T-helper 22 cell (primary cell): ENCODE data around the gene TNFAIP2.

Experiments
- DNase-seq: peaks from one replicate; pipeline ENCODE4 v3.0.0-alpha.2; 2020; ENCODE audit warnings: low read depth

Gene TNFAIP2, protein sequence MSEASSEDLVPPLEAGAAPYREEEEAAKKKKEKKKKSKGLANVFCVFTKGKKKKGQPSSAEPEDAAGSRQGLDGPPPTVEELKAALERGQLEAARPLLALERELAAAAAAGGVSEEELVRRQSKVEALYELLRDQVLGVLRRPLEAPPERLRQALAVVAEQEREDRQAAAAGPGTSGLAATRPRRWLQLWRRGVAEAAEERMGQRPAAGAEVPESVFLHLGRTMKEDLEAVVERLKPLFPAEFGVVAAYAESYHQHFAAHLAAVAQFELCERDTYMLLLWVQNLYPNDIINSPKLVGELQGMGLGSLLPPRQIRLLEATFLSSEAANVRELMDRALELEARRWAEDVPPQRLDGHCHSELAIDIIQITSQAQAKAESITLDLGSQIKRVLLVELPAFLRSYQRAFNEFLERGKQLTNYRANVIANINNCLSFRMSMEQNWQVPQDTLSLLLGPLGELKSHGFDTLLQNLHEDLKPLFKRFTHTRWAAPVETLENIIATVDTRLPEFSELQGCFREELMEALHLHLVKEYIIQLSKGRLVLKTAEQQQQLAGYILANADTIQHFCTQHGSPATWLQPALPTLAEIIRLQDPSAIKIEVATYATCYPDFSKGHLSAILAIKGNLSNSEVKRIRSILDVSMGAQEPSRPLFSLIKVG

DNA sequence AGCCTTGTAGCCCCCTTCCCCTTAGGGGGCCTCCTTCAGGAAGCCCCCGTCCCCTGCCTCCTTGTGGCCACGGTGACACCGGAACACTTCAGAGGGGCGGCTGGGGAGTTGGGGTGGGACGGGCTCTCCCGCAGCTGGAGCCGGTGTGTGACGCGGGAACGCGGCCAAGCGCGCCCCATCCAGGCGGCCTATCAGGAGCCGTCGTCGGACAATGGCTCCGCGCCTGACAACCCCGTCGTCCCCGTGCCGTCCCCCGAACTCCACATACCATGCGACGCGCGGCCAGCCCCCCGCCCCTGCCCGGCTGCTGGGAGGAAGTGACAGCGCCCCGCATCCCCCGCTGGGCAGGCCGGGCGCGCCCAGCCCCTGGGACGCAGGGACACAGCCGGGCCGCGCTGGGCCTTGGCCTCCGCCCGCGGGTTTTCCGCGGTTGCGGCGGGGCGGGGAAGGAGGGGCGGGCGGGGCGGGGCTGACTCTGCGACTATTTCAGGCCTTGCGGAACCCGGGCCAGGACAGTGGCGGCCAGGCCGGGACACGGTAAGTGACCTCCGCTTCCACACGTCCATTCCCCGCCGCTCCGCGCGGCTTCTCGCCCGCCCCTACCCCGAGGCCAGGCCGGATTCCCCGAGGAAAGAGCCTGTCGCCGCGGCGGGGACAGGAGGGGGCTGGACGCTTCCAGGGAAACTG lies at the start of gene TNFAIP2:
Gene TNFAIP2 (plus strand): TSS at position 515 of the 687 bp plus-strand sequence. CDS start 2,997 bp downstream, outside the sequence.
- DNase-seq: no peak

DNA sequence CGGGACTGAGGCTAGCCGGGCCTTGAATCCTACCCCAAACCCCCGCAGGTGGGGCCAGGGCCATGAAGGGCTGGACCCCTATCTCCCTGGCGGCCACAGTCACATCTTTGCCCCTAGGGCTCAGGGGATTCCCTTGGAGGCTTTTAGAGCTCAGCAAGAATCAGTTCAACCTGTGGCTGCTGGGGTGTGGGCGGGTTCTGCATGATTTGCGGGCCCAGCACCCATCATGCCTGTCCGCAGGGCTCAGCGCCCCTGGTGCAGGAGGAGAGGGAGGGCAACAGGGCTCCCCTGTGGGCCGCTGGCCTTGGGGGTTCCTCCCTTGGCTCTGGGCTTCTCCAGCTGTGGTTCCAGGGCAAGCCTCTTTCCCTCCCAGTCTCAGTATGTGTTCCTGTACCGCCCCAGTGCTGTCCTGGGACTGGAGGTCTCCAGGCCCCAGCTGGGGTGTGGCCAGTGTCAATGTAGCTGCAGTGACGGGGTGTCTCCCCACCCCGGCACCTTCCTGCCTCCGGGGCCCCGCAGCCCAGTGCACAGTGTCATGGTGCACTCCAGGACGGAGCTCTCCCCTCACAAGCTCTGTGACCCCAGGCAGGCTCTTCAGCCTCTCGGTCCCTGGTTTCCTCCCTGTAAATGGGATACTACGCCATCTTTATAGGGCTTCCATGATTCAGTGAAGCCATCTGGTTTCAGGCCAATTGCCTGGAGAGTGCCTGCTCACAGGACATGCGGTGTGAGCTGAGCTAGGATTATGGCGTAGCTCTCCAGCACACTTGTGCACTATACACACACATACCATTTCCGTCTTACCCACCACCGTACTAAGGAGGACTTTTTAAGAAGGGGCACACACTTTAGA lies 49.2 kb upstream of the TNFAIP2 start:
- DNase-seq: no peak

DNA sequence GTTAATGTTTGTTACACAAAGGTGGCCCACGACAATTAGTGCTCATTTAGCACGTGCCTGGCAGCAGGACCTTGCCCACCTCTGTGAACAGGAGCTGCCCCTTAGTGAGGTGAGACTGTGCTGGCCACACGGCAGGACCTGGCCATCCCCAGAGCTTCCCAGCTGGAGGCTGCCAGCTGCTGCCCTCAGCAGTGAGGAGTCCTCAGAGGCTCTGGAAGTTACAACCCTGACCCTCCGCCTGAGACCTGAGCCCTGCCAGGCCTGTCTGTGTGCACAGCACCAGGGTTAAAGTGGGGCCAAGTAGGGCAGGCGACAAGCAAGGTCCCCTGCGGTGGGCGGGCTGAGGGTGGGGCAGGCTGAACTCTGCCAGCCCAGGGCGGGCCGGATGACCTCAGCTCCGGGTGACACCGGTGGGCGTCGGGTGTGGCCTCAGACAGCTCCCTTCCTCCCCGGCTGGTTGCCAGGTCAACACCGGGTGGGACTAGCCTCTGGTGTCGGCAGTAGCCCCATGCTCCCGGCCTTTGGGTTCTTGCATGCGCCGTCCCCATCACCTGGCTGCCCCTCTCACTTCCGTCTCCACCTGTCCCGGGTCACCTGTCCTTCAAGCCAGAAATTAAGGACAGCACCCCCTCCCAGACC lies 48.4 kb upstream of the TNFAIP2 start:
- no peak for DNase-seq

DNA sequence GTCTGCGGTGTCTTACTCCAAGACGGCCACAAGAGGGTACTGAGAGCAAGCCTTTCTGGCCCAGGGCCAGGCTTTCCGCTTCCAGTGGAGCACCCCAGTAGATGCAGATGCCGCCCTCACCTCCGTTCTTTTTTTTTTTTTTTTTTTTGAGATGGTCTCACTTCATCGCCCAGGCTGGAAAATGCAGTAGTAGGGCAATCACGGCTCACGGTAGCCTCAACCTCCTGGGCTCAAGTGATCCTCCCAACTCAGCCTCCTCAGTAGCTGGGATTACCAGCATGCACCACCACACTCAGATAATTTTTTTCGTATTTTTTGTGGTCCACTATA lies 44.9 kb upstream of the TNFAIP2 start:
- DNase-seq: peak; percentile 61

DNA sequence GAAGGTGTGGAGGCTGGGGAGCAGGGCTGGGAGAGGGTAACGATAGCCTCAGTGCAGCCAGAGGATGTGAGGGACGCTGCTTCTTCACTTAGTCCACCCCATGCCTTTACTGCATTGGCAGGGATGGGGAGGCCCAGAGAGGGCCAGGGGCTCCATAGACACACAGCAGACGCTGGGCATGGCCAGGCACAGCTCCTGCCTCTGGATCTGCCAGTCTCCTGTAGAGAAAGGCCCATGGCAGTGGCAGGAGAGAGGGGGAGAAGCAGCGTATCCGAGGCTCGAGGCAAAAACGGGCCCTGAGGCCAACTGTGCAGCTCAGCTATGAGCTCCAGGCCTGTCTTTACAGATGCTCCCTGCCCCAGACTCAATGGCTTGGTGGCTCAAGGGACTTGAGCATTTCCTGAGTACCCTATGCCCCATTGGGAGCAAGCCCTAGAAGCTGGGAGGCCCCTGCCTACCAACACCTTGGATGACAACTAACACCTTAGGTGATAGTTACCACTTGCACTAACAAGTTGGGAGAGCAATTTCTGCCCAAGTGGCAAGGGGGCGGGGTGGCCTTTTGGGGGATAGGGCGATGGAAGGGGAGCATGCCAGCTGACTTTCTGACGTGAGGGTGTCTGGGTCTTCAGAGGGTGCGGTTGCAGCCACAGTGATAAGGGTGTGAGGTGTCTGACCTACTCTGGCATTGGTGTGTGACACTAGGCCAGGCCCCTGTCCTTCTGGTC lies 44.2 kb upstream of the TNFAIP2 start:
- DNase-seq: no peak

DNA sequence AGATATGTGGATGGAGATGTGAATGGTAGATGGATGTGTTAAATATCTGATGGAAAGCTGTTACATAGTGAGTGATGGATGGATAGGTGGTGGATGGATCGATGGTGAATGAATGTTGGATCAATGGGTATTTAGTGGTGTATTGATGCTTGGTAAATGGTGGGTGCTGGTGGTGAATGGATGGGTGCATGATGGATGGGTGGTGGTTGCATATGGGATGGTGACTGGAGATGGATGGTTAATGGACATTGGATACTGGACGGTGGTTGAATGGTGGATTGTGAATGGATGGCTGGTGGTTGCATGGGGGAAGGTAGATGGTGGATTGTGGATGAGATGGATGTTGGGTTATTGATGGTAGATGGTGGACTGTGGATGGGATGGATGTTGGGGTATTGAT lies 41.3 kb upstream of the TNFAIP2 start:
- DNase-seq: no peak

DNA sequence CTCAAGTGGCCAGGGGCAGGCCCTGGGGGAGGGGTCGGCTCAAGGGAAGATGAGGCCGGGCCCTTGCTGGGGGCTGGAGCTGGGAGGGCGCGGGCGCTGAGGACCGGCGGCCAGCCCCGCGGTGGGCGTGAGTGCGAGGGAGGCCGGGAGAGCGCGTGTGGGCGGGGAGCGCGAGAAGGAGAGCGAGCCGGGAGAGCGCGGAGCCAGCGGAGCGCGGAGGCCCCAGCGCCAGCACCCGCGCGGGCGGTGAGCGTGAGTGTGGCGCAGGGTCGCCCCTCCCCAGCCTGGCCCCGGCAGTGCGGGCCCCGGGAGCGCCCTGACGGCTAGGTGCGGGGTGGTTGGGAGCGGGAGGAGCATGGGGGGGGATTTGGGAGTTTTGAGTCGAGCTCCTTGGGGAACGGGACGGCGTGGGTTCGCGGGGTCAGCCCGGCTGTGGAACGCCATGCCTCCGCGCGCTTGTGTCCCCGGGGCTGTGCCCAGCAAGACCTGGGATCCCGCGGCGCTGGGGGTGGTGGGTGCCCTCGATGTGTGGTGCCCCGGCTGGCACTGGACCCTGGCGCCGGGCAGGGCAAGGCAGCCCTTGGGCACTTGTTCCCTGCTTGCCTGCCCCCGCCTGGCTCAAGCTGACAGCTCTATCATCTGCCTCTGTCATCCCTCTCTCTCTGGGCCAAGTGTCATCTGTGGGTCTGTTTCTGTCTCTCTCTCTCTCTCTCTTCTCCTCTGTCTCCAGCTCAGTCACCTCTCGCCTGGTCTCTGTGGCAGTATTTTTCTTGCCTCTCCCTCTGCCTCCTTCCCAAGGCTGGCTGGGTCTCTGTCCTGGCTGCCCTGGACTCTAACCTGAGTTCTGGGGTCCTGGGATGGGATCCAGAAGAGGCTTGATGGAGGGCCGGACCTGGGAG lies 39.0 kb upstream of the TNFAIP2 start, which contains the start of gene LBHD2:
Gene LBHD2 (plus strand): TSS at position 190 of the 899 bp plus-strand sequence. CDS start 1,803 bp downstream, outside the sequence.
- DNase-seq: no peak

DNA sequence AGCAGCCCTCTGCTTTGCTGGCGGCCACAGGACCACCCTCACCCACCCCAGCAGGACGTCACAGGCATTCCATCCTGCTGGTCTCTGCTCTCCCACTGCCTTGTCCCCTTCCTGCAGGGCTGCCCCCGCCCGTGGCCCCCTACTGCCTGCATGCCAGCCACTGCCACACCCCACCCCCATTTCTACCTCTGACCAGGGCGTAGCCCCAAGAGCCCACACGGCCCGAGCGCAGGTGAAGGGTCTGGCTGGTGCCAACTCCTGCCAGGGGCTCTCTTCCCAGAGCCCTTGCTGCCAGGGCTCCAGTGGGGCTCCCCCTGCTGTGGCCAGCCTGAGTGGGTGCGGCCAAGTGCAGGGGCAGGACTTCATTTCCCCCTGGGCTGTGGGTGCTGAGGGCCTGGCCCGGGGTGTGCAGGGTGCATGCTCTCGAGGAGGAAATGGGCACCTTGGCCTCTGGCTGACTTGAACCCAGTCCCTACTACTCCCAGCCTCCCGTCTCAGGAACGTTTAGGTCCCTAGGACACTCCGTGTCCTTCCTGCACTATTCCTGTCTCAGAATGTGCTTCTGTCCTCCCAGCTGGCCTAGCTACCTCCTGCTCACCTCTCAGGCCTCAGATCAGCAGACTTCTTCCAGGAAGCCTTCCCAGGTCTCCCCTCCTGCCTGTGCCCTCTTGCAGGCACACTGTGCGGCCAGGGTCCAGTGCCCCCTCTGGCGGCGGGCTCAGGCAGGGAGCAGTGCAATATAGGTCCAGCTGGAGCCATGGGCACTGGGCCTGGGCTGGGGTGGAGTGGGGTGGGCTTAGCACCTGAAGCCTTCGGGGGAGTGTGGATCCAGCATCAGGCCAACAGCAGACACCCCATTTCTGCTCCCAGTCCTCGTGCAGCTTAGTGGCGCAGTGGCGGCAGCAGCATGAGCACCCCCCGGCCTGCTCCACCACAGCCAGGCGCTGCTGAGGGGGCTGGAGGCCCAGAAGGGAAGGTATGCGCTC lies 37.9 kb upstream of the TNFAIP2 start:
- DNase-seq: no peak

DNA sequence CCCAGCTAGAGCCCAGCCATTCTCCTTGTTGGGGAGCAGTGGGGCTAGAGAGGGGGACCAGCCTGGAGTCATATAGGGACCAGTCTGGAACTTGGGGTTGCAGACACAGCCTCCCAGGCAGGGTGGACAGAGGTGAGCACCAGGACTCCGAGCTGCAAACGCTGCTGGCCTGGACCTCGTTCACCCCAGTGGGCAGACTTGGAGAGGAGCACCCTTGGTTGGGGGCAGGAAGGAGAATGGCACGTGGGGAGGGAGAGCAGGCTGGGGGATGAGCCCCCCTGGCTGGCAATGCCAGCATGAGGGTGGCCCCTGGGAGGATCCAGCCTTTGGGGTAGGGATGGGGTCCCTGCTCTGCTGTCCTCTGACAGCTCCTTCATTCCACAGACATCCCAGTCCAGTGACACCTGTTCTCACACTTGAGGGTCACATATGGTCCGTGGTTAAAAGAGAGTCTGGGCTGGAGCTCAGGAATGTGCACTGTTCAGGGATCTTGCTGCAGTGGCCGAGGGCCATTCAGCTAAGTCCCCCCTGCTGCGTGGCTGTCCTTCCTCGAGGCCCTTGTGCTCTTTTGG lies 36.4 kb upstream of the TNFAIP2 start:
- DNase-seq: no peak

DNA sequence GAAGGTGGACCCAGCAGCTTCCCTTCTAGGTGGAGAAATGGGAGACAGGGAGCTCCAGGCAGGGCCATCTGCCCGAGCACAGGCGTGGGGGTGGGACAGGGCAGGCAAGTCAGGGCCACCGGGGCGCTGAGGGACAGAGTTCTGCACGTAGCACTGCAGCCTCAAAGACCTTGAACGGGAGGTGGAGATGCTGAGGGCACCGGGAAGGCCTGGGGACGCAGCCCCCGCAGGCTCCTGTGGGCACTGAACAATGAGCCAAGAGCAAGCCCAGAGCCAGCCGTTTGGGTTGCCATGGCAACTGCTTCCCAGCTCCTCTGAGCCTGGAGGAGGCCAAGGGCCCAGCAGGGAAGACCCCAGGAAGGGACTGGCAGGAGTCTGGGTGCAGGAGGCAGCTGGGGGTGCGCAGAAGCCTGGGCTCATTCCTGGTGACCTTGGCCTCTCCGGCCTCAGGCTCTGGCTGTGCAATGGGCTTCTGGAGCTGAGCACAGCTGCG lies 35.9 kb upstream of the TNFAIP2 start:
- DNase-seq: no peak

DNA sequence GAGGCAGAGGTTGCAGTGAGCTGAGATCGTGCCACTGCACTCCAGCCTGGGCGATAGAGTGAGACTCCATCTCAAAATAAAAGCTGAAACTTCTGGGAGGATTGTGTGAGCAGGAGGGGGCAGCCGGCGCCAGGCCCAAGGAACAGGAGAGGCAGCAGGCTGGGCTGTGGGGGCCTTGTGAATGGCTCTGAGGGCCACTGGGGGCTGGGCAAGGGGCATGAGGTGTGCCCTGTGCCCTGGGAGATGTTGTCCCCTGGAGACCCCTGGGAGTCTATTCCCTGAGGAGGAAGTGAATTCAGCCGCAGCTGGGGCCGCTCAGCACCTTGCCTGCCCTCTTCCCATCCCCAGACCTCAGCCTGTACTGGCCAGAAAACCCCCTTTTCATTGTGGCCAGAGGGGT lies 34.3 kb upstream of the TNFAIP2 start:
- no peak for DNase-seq

DNA sequence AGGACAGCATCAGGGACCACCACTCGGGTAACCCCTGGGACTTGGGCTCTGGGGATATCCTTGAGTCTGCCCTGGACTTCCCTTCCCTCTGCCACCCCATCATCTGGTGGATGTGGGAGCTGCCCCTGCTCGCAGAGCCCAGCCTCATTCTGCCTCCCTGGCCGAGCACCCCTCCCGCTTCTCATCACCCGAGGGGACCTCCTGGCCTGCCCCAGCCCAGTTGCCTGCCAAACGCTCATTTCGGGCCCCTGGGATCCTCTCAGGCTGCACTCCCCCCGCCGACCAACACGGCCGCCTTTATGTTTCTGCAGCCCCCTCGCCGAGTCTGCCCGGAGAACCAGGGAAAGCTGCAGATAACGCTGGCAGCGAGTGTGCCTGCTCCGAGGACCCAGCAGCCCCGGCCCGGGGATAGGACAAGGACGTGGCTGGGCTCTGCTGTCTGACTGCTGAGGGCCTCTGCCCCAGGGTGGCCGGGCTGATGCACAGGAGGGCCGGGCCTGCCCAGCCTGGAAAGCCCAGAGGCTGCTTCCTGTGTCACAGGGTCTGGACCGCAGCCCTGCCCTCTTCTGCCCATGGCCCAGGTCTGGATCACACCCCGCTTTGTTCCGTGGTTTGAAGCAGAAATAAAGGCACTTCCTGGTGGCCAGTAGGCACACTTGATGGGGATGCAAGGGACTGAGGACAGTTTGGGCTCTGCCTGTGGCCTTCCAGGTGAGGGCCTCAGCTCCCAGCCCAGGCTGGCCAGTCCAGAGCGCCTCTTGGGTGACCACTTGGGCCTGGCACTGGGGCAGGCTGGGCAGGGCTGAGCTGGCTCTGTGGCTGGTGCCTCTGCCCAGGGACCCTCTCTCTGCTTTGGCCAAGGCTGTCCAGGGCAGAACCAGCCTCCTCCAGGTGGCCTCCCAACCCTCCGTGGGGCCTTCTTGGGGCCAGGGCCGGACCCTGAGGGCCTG lies 33.6 kb upstream of the TNFAIP2 start:
- DNase-seq: no peak

DNA sequence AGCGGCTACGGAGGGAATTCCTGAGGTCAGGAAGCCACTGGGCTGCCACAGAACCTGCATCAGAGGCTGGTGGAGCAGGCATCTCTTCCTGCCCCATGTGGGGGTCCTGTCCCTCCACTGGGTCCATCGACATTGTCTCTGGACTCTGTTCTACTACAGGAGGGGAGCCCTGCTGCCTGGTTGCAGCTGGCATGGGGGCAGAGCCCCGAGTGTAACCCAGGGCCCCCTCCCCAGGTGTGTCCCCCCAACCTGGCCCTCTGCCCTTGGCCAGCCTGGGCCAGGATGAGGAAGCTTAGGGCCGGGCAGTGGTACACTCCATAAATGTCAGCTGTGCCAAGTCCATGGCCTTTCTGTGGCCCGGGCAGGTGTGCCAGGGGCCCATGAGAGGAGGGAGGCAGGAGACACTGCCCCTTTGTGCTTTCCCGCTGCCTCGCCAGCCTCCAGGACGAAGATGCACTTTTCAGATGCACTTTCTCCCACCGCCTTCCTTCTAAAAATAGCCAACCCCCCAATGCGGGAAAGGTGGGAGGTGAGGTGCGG lies 32.7 kb upstream of the TNFAIP2 start:
- no peak for DNase-seq

DNA sequence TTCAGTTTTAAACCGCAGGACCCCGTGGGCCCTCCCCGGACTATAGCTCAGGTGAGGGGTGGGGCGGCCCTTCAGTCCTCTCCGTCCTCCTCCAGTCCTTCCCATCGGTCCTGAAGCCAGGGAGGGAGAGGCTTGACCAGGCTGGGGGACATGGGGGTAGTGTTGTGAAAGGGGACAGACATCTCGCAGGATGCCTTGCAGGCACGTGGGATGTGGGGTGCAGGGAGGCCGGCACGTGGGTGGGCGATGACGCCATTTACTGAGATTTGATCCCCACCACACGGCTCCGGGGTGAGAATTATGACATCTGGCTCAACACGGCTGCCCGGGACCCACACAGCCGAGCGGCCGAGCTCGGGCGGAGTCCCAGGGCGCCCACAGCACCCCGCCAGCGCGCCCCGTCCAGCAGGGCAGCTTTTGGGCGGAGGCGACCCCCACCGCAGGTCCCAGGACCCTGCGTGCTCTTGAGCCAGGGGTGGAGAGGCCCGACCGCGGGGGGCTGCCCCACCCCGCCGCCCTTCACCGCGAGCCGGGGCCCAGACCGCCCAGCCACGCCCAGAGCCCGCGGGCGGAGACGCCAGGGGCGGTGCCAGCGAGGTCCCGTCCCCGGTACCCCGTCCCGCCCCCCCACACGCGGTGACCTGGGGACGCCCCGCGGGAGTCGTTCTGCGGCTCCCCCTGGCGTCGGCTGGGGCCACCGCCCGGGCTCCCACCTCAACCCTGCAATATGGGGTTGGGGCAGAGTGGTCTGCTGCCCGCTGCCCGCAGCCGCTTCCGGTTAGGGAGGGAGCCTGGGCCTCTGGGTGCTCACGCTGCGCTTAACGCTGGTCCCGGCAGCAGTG lies 32.0 kb upstream of the TNFAIP2 start:
- peak; percentile 69 for DNase-seq

DNA sequence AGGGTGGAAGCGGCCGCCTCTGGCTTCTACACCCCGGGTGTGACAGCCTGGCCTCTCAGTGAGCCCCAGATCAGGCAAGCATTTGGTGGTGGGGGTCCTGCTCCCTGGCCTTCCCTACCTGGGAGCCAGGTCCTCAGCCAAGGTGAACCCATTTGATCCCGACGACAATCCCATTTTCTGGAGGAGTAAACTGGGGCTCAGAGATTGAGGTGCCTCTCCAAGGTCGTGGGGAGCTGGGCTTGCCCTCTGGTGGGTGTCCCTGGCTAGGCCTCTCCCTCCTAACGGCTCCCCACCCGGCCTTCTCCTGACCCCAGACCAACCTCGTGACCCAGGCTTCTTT lies 31.4 kb upstream of the TNFAIP2 start:
- DNase-seq: no peak
